Activated CD4-positive, alpha-beta T cell treated with anti-CD3 and anti-CD28 coated beads, Interleukin-2, amount 50 U/mL, for 4 hours (primary cell): Measurements from ENCODE around the gene NEDD4L.

ENCODE experiments used
- DNase-seq, 2 experiments: peaks; one replicate each; pipeline ENCODE4 v3.0.0-alpha.2; 2020

The NEDD4L gene

DNA sequence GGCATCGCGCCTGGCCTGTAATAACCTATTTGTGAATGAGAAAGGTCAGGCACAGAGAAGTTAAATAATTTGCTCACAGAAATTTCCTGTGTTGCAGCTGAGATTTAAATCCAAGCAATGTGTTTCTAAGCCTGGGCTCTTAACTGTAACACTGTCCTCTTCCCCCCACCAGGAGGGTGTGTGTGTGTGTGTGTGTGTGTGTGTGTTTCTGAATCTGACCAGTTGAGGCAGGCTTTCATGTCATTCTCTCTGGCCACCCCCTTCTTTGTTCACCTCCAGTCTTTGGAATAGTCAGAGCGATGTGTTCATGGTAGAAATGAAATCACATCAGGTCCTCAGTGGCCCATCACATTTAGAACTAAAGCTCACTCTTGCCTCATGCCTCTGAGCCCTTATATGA is 81.2 kb downstream of the NEDD4L start:
- no peak for DNase-seq

DNA sequence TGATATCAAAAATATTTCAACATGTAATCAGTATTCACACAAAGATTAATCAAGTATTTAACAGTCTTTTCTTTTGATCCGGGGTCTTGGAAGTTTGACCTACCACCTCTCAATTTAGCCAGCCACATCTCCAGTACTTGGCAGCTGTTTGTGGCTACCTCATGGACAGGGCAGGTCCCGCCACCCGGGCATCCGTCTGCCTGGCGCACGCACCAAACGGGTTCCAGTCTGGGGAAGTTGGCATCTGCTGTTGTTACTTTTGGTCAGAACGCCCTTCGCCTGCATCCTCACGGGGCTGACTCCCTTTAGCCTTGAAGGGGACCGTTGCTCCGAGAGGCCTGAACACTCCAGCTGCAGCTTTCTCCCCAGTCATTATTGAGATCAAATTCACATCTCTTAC is 81.7 kb downstream of the NEDD4L start:
- no peak for DNase-seq

DNA sequence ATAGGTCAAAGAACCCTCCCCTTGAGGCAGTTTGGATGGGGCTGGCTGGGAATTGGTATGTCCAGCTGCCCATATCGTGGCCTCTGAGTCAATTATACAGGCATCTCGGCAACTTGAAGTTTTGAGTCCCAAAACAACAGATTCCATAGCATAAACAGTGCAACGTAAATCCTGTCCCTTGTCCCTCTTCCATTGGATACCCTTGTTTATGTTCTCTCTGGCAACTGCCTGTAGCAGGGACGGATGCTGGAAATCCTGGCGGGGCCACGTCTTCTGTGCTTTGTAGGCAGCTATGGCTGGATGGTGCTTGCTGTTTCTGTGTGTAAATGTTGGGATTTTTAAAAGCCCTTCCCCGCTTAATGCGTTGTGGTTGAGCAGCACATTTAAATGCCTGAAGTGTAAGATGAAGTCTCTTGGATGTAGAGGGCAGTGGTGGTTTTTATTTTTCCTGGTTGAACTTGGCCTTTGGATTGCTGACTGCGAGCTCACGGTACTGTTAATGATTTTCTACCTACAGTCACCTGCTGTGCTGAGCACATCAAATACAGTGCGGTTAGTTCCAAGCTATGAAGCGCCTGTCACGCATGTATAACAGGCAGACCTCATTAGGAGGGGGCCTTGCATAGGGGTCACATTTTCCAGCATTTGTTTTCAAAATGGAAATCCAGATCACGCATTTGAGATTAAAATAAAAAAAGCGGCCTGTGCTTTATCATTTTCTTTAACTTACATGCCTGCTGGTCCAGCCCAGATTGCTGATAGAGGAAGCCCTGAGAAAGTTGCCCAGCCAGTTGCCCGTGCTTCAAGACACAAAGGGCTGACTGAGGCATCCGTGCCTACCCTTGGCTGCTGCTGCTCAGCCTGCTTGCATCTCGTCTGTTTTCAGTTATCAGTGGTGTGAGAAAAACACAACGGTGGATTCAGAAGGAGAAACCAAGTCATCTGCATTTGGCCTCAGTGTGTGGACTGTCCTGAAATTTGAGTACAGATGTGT is 84.7 kb downstream of the NEDD4L start:
- DNase-seq, result no peak

DNA sequence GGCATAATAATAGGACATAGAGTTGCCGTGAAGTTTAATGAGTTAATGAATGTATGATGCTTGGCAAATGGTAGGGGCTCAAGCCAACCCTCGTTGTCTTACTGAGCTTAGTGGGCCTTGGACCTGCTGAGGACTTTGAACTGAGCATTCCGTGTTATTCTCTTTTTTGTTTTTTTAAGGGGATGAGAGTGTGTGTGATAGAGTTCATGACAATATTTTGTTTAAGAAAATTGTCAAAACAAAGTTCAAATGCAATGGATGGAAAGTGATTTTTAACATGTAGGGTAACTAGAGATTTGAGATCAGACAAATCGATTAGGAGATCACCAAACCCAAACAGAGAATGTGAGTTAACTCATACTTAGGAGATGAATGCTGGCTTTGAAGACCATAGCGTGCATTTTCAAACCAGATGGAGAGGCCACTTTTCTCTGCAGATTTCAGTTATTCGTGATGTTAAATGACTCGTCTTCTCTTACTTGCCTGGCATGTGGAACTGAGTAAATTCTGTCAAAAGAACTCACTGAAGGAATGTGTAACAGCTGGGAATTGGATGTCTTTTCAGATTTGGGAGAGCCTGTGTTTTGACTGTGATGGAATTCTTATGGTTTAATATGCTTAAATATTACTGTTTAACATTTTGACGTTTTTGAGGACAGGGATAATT is 88.7 kb downstream of the NEDD4L start:
- DNase-seq, result no peak

DNA sequence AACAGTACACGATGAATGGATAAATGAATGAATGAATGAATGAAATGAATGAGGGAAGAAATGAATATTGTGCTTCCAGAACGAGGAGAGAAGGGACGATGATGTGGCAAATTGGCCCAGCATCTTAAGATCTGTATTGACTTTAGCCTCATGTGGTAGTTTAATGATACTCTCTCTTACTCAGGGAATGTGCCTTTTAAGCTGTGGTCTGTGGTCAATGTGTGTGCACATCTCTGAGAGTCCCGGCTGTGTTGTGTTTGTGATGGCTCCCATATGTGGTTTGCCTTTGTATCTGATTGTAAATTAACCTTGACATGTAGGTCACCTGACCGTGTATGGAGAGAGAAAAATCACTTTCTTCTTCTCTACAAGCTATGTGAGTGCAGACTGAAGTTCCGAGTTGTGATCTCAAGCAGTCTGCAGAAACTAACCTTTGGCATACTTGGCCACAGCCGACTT is 91.2 kb downstream of the NEDD4L start:
- DNase-seq, result no peak

DNA sequence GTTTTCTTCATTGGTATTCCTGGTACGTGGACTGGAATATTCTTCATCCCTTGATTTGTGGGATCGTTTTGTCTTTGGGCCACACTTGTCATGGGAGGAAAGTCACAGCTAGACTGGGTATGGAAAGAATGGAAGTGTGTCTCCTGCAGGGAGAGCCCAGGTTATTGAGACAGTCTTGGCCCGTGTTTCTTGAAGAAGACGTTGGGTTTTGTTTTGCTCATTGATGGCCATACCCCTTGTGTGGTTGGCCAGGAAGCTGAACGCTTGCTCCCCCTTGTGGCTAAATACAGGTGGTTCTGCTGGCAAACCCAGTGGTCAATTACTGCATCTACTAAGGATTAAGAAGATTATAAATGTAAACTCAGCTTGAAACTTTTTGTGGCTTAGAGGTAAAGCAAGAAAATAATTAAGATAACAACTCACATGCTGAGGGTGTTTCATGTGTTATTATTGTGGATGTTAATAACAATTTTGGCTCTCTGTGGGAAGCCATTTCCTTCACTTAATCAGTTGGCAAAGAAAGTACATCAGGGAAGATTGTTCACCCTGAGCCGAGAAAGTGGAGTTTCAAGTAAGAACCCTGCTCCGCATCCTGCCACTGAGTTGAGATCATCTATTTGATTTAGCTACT is 91.8 kb downstream of the NEDD4L start:
- peak; percentile 20 to 24 for DNase-seq

DNA sequence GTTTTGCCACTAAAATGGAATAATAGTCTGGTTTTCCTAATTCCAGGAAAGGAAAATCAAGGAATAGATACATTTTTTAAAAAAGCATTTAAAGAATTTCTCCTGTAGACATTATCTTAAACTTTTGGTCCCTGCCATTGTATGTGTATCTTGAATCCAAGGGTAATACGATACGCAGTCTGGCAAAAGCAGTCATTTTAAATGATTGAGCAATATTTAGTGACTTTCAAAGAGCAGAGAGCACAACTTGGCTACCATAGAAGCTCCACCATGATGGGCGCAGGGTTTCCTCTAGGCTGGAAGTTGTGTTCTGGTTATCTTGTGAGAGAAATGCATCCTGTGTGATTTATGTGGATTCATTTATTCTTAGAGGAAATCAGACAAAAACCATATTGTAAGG is 92.9 kb downstream of the NEDD4L start:
- DNase-seq, result no peak

DNA sequence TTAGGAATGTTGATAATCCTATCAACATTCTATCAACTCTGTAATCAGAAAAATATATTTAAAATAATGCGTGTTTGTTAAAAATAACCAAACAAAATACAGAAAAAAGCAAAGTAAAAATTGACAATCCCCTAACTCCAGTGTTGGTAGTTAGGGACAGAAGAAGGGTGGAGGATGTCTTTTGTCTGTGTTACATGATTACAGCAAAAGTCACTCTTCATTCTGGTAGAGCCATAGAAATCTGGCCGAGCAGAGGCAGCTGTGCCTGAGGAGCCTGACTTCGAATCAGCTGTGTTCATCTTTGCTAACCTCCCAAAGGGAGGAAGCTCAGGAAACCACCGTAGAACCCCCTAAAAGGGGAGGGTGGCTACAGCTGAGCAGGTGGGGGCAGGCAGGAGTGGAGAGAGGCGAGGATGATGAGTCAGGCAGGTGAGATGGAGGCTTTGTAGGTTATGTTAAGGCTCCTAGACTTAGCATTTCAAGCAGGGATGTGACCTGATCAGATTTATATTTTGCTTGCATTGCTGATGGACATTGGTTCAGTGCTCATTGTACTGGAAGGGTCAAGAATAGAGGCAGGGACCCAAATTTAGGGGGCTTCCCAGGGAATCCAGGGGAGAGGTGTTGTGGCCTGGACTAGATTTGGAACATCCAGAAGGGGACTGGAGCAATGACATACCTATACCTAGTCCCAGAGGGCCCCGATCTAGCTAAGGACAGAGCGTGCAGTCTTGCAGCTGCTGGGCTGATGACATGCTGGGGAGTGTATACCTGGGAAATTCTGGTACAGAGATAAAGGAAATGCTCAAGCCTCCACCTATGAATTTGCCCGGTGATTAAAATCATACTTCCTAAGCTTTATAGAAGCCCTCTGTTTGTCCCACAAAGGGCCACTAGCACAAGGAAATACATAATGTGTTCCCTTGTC is 95.7 kb downstream of the NEDD4L start:
- DNase-seq, result no peak

DNA sequence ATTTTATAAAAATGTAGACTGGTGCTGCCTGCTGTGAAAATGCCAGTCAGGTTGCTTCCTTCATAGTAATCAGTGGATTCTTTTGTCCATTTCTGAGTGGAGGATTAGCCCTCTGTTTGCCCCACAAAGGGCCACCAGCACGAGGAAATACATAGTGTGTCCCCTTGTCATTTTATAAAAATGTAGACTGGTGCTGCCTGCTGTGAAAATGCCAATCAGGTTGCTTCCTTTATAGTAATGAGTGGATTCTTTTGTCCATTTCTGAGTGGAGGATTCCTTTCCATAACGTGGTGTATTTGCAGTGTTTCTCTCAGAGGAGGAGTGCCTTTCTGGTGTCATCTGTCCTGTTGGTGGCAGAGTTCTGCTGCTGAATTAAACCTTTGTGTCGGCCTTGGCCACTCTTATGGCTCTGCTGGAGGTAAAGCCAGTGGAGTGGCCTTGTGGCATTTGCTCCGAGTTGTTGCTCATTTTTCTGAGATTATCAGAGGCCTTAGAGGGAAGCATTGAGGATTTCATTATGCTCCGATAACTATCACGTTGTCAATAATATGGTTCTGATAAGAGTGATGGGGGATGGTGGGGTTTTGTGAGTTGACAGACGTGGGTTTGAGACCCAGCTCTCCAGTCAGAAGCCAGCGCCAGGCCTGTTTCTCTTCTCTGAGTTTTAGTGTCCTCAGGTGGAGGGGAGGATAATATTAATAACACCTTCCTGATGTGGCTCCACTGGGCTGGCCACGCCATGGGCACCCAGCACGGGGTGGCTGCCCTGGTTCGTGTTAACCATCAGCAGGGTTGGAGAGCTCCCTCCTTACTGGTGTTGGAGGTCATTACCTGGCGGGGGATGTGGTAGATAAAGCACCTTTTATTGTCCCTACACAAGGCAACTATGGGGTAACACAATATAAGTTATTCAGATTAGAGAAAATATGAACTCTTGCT is 96.6 kb downstream of the NEDD4L start:
- no peak for DNase-seq

DNA sequence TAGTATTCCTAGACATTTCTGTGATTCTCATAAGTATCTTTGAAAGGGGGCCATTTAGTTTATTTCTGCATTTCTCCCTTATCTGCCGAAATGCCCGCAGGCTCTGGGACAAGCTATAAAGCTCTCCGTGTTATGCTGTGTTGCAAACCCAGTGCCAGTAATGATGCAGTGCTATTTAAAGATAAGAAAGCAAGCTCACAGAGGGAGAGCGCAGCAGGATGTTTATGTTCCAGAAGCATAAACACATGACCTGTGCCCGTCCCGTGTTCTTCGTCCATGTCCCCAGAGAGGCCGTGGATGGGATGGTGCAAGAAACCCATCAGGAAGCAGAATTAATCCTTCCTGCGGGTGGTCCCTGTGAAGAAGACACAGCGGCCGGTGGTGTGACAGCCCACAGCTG is 99.4 kb downstream of the NEDD4L start:
- DNase-seq, result no peak

DNA sequence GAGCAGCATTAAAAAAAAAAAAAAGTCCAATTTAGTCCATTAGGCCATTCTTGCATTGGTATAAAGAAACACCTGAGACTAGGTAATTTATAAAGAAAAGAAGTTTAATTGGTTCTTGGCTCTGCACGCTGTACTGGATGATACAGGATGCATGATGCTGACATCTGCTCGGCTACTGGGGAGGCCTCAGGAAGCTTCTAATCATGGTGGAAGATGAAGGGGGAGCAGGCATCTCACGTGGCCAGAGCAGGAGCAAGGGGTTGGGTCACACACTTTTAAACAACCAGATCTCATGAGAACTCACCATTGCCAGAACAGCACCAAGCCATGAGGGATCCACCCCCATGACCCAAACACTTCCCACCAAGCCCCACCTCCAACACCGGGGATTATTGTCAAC is 100.1 kb downstream of the NEDD4L start:
- no peak for DNase-seq

DNA sequence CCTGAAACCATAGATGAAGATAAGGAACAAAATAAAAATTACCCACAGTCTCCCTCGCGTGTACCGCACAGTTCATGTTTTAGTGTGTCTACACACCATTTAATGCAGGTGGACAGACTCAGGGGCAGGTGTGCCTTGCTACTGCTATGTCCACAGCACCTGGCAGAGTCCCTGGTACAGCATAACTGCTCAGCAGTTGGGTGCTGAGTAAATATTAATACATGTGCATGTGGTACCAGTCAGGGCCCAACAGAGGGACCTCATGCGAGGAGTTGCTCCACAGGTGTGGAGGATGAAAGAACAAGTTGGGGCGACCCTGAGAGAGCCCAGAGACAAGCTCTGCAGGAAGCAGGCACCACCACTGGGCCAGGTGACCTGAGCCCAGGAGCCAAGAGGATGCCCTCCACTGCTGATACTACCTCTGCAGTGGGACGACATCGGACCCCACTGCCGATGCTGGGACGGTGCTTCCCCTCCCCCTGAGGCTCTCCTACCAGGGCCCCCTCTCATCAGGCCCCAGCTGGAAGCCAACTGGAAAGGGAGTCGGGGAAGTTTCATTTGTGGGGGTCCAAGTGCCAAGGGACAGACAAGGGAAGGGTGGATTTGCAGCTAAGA is 100.8 kb downstream of the NEDD4L start:
- no peak for DNase-seq

DNA sequence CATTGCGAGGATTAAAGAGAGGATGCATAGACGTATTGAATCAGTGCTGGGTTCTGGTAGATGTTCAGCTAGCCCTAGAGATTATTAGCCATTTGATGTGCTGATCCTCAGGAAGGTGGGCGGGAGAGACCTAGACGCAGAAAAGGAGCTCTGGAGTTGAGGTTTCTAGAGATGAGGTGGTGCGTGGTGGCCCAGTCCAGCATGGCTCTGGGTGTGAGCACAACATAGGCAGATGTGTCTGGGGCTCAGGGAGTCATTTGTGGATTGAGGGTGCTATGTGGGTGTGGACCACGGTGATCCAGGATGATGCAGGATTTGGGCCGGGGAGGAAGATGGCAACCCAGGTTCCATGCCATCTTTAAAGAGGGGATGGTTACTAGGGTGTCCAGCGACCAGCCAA is 102.1 kb downstream of the NEDD4L start:
- DNase-seq, result no peak

DNA sequence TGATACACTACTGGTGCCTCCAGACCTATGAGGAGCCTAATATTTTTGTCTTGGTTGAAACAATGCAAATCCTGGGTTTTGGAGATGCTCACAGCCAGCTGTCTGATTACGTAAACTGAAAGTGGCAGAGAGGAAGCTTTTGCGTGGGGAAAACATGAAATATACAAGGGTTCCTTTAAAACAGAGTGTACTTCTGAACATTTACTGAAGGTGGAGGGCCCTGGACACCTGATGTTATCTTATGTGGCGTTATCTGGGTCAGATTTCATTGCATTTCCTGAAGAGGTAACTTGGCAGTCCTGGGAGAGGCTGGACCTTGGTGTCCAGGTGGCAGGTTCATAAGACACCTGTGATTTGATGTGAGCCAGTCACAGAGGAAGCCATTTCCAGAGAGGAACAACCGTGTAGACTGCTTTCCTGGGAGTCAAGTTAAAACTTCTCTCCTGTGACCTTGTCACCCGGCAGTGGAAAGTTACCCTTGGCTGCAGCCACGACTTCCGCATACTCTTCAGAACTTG is 105.0 kb downstream of the NEDD4L start:
- no peak for DNase-seq

DNA sequence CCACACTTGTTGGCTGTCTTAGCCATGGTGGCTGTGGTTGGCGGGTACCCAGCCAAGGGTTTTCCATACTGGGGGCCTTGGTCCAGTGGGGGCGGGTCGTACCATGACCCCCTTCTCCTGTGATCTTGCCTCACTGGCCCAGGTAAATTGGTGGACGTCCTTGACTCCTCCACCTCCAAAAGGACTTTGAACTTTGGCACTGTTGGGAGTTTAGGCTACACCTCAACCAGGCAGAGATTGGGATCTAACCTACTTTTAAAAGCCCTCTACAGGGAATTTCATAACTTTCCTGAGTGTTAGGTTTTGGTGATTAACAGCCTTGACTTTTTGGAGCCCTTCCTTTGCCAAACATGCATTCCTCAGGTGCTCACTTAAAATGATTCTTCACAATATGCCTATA is 106.7 kb downstream of the NEDD4L start:
- no peak for DNase-seq

DNA sequence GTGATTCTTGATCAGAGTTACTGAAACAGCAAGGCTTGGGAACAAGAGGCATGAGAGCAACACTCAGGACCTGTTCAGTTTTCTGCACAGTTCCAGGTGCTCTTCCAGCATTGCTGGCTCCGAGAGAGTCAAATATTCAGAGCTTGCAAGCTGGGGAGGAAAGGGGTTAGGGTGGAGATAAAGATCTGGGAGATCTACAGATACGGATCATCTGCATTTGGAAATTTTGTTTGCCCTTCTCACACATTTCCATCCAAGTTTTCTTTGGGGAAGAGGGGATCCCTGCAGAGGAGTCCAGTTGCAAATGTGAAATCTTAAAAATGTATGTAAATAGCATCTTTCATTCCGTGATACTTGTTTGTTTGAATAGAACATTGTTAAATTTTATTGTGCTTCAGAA is 108.2 kb downstream of the NEDD4L start:
- no peak for DNase-seq

DNA sequence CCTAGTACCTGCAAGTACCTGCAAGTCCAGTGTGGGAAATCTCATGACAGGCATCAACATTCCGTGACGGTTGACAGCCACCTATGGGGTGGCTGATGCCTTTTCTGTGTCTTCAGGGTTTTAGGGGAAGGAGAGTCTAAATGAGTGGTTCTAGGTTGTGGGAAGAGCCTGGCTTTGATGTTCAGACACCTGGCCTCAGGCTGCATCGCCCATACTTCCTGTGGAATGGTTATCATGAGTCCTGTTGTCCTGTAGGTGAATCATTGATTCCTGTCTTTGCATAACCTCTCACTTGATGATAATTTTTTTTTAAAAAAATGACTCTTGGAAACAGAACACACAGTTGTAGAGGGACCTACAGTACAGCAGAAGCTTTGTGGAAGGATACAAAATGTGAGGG is 108.9 kb downstream of the NEDD4L start:
- DNase-seq, result no peak

DNA sequence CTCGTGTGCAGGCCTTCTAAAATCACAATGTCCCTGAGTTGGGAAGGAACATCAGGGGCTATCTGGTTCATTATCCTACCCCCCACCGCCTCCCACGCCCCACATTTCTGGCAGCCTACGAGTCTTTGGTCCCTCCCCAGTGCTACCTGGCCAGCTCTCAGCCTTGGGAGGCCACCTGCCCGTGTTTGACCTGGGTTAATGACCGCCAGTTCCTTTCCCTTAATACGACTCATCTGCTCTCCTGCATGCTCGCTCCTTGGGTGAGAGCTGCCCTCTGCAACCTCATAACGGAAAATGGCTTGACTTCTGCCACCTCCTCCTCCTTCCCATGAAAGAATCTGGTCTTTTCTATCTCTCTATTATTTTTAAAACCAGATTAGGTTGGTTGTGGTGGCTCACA is 112.5 kb downstream of the NEDD4L start:
- no peak for DNase-seq

DNA sequence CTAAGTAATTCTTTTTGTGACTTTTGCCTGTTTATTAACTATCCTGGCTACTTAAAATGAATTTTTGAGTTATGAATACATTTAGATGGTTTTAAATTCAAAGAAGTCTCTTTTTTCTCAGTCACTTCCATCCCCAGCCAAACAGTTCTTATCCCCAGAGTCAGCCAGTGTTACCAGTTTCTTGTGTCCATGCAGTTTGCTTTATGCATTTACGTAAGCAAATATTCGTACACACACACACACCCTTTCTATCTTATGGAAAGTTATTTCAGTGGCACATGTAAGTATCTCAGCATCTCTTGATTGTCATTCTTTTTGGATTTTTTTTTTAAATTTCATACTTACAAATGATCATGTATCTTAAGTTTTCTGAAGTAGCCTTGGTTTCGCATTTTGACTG is 113.2 kb downstream of the NEDD4L start:
- DNase-seq, result no peak

DNA sequence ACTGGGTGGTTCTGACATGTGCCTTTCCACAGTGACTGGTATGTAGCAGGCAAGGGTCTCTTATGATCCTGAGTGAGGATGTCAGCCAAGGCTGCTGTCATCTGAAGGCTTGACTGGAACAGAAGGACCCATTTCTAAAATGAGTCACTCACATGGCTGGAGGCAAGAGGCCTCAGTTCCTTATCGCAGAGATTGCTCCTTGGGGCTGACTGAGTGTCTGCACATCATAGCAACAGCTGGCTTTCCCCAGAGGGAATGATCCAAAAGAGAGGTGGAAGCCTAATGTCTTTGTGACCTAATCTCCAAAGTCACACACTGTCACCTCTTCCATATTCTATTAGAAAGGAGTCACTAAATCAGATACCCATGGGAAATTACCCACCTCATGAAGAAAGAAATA is 114.0 kb downstream of the NEDD4L start:
- no peak for DNase-seq

DNA sequence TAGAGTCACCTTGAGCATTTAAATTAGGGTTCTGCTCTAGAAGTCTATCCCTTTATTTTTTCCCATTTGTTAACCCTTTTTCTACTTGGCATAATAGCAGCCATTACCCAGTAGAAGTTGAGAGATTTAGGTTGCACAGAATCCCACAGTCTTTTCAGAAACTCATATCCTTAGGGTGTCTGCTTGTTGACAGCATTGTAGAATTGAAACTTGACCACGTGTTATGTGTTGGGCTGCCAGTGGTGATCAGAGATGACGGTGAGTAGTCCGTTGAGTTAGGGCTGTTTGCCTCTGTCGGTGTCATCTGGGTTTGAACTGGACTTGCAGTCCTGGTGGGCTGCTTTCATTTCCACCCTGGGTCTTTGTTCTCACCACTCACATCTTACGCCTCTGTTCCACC is 114.4 kb downstream of the NEDD4L start:
- DNase-seq, result no peak
